HG03060 (cell line): ENCODE results near the gene METTL25B.

Source experiments
- ATAC-seq: cut with Tn5 transposase; IDR thresholded peaks from one replicate; pipeline ENCODE4 v1.9.1; 2021; ENCODE audit warnings: low read depth, moderate number of reproducible peaks; ENCODE audit not compliant: unreplicated experiment

METTL25B gene

GRCh38 chr1:156727926-156728598 is at the start of gene METTL25B:
TSS of gene METTL25B (plus strand) at chr1:156728469. CDS start at chr1:156729105, 636 bp downstream.
- peak; percentile 24 for ATAC-seq

GRCh38 chr1:156680056-156680455 is 48.2 kb upstream of the METTL25B start:
- ATAC-seq: no peak

DNA sequence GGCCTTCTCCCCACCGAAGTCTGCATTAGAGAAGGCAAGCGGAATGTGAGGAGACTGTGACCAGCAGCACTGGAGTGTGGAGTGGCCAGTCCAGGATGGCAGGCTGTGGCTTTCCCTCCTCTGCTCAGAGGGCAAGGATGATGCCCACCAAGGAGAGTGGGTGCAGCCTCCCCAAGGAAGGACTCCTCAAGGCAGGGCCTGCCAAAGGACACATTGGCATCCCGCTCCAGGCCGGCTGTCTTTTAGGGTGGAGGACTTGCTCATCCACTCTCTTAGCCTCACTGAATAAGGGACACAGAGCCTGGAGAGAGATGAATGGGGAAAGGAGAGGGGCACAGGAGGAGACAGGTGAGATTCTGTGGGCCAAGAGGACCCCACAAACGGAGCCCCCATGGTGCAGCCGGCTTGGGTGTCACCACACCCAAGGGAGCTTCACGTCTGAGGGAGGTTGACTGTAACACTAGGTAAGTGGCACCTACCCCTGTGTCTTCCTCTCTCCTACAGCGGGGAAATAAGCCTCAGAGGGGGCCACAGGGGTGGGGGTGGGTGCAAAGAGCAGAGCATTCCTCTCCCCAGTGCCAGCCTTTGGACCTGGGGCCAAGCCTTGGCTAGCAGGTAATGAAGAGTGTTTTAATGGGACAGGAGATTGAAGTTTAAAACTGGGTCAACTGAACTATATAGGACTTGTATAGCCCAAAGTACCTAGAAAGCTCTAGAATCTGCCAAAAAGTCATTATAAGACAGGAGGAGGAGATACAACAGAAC is 46.9 kb upstream of the METTL25B start:
- ATAC-seq: no peak

DNA sequence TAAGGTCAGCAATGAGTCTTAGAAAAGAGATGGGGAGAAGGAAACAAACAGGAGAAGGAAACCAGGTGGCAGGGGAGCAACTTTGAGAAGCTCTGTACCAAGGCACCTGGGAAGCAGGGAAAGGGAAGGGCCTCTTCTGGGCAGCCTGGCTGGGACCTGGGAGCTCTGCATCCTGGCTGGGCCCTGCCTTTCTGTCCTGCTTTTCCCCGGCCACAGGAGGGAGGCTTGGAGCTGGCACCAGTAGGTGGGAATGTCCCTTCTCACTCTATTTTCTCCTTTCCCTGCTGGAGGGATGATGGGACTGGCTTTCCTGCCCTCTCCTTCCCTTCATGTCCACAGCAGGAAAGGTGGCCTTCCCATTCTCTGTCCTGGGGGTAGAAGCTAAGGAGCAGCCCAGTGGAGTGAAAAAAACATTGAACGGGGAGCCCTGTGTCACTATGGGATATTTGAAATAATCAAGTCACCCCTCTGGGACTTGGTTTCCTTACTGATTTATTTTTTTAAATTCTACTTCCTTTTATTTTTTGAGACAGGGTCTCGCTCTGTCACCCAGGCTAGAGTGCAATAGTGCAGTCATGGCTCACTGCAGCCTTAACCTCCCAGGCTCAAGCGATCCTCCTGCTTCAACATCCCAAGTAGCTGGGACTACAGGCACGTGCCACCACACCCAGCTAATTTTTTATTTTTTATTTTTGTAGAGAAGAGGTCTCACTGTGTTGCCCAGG is 45.9 kb upstream of the METTL25B start:
- no peak for ATAC-seq

DNA sequence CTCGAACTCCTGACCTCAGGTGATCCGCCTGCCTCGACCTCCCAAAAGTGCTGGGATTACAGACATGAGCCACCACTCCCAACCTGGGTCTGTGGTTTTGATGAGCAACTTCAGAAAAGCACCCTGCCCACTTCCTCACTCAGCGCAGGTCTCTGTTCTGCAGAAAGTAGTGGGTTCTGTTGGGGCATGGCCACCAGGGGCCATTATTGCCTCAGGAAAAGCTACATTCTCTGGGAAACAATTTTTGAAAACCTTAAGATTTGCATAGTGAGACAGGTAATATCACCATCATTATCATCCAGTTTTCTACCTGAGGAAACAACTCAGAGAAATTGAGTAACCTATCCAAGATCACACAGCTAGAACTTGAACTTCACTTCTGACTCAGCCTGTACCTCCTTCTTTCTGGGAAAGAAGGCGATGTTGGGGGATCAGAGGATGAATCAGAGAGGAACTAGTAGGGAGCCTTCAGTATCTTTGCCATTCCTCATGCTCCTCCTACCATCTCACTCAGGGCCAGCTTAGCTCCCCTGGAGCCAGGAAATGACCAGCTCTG is 44.0 kb upstream of the METTL25B start:
- ATAC-seq: no peak

DNA sequence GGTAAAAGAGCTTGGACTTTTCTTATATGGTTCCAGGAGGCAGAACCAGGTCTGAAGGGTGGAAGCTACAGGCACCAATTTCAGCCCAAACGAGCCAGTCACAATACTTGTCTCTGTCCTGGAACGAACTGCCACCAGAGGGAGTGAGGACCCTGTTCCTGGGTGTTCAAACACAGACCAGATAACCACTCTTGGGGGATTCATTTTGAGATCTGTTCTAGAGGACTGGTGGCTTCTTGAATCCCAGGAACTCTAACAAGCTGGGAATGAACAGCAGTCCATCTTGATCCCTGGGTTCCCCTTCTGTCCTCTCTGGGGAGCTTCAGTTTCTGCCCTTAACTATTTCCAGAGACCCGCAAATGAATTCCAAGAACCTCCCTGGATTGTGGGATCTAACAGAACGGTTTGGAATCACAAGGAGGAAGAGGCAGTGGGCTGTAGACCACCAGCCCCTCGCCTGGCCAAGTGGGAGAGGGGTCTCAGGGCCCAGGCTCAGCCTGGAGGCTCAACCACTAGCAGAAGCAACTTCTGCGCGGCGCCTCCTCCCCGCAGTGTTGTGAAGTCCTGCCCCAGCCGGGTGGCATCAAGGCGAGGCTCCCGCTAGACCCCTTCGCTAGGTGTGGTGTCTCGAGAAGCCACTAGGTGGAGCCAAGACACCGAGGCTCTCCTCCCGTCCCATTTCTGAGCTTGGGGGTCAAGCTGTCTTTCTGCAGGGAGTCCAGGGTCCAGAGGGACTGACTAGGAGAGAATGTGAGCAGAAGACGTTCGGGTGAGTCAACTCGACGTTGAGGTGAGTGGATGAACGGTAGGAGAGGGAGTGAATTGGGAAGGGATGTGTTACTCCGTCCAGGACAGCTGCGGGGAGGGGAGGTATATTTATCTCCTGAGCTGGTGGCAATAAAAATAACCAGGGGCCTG is 39.0 kb upstream of the METTL25B start:
- ATAC-seq: no peak

GRCh38 chr1:156689953-156690674 is 38.2 kb upstream of the METTL25B start:
- no peak for ATAC-seq

- ATAC-seq: no peak
Measured at GRCh38 chr1:156690675-156691036, 37.6 kb upstream of the METTL25B start.

GRCh38 chr1:156691191-156691590 is 37.1 kb upstream of the METTL25B start:
- ATAC-seq: no peak

DNA sequence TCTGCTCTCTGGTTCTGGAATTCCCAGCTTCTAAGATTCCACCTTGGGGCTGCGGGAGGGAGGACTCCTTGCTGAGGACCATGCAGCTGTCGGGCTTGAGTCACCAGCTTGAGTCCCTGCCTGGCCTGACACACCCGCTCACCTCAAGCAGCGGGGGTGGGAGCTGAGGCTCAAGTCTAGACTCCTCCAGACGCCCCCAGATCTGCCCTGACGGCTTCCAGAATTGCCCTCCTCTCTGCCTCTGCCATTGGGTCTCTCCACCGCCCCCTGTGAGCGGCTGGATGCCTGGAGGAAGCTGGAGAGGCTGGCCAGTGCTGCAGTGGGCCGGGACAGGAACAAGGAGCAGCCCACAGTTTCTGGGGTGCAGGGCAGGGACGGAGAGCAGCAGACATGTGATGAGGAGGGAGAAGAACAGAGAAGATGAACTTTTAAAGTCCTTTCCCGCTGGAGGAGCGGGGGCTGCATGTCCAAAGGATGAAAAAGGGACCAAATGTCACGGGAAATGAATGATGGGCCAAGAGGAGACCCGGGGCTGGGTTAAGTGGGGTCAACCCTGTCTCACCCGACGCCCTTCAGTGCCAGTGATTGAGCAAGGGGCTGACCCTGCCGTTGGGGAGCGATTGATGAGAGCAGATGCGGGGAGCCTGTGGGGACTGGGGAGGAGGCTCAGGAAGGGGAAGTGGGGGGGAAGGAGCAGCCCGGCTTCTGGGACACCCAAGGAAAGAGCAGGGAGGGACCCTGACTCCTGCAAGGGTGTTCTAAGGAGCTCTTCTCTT is 36.4 kb upstream of the METTL25B start:
- no peak for ATAC-seq

GRCh38 chr1:156692441-156692924 is 35.8 kb upstream of the METTL25B start:
- no peak for ATAC-seq

GRCh38 chr1:156692925-156693847 is 35.1 kb upstream of the METTL25B start:
- no peak for ATAC-seq

- no peak for ATAC-seq
Measured at GRCh38 chr1:156693848-156694689, 34.2 kb upstream of the METTL25B start.

- ATAC-seq: no peak
Measured at GRCh38 chr1:156694690-156694962, 33.6 kb upstream of the METTL25B start.

DNA sequence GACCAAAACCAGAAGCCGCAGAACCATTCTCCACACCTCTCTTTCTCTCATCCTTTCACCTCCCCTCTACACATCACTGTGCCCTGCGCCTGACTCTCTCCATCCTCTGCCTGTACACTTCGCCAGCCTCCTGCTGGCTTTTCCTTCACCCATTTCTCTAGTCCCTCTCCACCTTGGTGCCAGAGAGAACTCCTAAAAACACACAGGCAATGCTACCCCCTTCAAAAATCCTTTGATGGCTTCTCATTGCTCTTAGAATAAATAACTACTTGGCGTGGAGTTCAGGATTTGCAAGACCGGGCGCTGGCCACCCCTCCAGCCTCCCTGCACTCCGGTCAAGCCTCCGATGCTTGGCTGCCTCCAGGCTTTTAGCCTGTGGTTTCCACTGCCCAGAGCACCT is 31.5 kb upstream of the METTL25B start:
- ATAC-seq: no peak

GRCh38 chr1:156697481-156697880 is 30.8 kb upstream of the METTL25B start:
- no peak for ATAC-seq

- no peak for ATAC-seq
Measured at GRCh38 chr1:156698995-156699394, 29.3 kb upstream of the METTL25B start.
